ENCODE results near the gene C6orf15. TPM values are rescaled to one million over a fixed set of nuclear protein-coding genes. Genes with fewer than 3 reads are reported as not detected.

Gene C6orf15
- total RNA-seq, 4 donors from 2014 or later, result not detected

GRCh38 chr6:31149827-31150447 lies 37.6 kb upstream of the C6orf15 start:
- TF ChIP-seq POLR2AphosphoS5 (IDR thresholded peaks at IDR 0.05), result no peak
- TF ChIP-seq POLR2A (IDR thresholded peaks at IDR 0.05; ENCODE audit: low read depth), result no peak
- no peak for TF ChIP-seq EP300 (IDR thresholded peaks at IDR 0.05)
- TF ChIP-seq CTCF (IDR thresholded peaks at IDR 0.05), result no peak
- Histone ChIP-seq H3K4me3 (no peak overlapping the region), H3K9me3 (no peaks in the 10 kb centered on the region), H3K4me1 (no peaks in the 10 kb centered on the region), H3K36me3 (peaks cover 4 to 61% (median 46%) of the 10 kb centered on the region in 4 donors), H3K27ac (replicated peaks in 1 of 4) (no peak overlapping the region), H3K27me3 (no peaks in the 10 kb centered on the region)
- DNase-seq (ENCODE audit: extremely low spot score), result no peak
- intact Hi-C loops (cut with DNase I), result no loop called here
- WGBS, result 94% methylated on average over 6 of the region's 6 CpGs

- Histone ChIP-seq H3K4me1 (peaks cover 6 to 17% (median 13%) of the 10 kb centered on the region in 4 donors), H3K27me3 (no peaks in the 10 kb centered on the region), H3K9me3 (no peaks in the 10 kb centered on the region), H3K36me3 (peaks cover 0 to 56% (median 37%) of the 10 kb centered on the region in 4 donors), H3K27ac (replicated peaks in 1 of 4) (no peak overlapping the region), H3K4me3 (no peak overlapping the region)
- intact Hi-C loops (cut with DNase I), result no loop called here
- TF ChIP-seq CTCF (IDR thresholded peaks at IDR 0.05), result no peak
- no peak for TF ChIP-seq POLR2A (IDR thresholded peaks at IDR 0.05; ENCODE audit: low read depth)
- TF ChIP-seq POLR2AphosphoS5 (IDR thresholded peaks at IDR 0.05), result no peak
- no peak for TF ChIP-seq EP300 (IDR thresholded peaks at IDR 0.05)
- no peak for DNase-seq (ENCODE audit: extremely low spot score)
- WGBS, result 91% methylated on average over 10 of the region's 10 CpGs
Observed at GRCh38 chr6:31145386-31145785, 33.0 kb upstream of the C6orf15 start.

- Histone ChIP-seq H3K4me3 (no peak overlapping the region), H3K27ac (replicated peaks in 1 of 4) (no peak overlapping the region), H3K4me1 (peaks cover 6 to 17% (median 14%) of the 10 kb centered on the region in 4 donors), H3K9me3 (no peaks in the 10 kb centered on the region), H3K27me3 (no peaks in the 10 kb centered on the region), H3K36me3 (peaks cover 0 to 52% (median 33%) of the 10 kb centered on the region in 4 donors)
- no peak for DNase-seq (ENCODE audit: extremely low spot score)
- no peak for TF ChIP-seq POLR2A (IDR thresholded peaks at IDR 0.05; ENCODE audit: low read depth)
- no peak for TF ChIP-seq POLR2AphosphoS5 (IDR thresholded peaks at IDR 0.05)
- TF ChIP-seq EP300 (IDR thresholded peaks at IDR 0.05), result no peak
- no peak for TF ChIP-seq CTCF (IDR thresholded peaks at IDR 0.05)
- intact Hi-C loops (cut with DNase I), result no loop called here
- WGBS, result 86% methylated on average over 11 of the region's 11 CpGs
Observed at GRCh38 chr6:31144970-31145340, 32.6 kb upstream of the C6orf15 start.

- H3K27ac ChIP-seq (replicated peaks in 1 of 4), result no peak overlapping the region
Observed at GRCh38 chr6:31144296-31144969, 32.1 kb upstream of the C6orf15 start.

More at GRCh38 chr6:31144296-31144969, 32.1 kb upstream of the C6orf15 start:
- no peaks in the 10 kb centered on the region for H3K9me3 ChIP-seq
- intact Hi-C loops (cut with DNase I), result no loop called here
- H3K4me3 ChIP-seq, result no peak overlapping the region
- no peaks in the 10 kb centered on the region for H3K27me3 ChIP-seq
- H3K36me3 ChIP-seq, result peaks cover 0 to 47% (median 28%) of the 10 kb centered on the region in 4 donors
- H3K4me1 ChIP-seq, result peaks cover 6 to 21% (median 18%) of the 10 kb centered on the region in 4 donors
- DNase-seq (ENCODE audit: extremely low spot score), result no peak
- no peak for TF ChIP-seq POLR2A (IDR thresholded peaks at IDR 0.05; ENCODE audit: low read depth)
- TF ChIP-seq EP300 (IDR thresholded peaks at IDR 0.05), result no peak
- TF ChIP-seq POLR2AphosphoS5 (IDR thresholded peaks at IDR 0.05), result no peak
- TF ChIP-seq CTCF (IDR thresholded peaks at IDR 0.05), result no peak
- WGBS, result 90% methylated on average over 14 of the region's 18 CpGs
